OCI-LY1 (cell line): ENCODE measurements around the gene TBC1D8B.
A peak's percentile ranks its signal among the peaks of the same experiment; 100 is the strongest.

Experiments used
- H2AFZ ChIP-seq: fragments of 200-600 bp; sonication (generic), shearing (Covaris generic); 2 replicates; pipeline ENCODE4 v1.6.0; 2014; ENCODE audit warnings: antibody characterized with exemption, mild to moderate bottlenecking, low read length
- H3F3A ChIP-seq: fragments of 200-600 bp; sonication (generic), shearing (Covaris generic); 2 replicates; pipeline ENCODE4 v1.6.0; 2014; ENCODE audit warnings: mild to moderate bottlenecking, antibody characterized with exemption, low read length, moderate library complexity; ENCODE audit not compliant: insufficient read depth
- H3K27ac ChIP-seq: fragments of 200-600 bp; sonication (generic); 2 replicates; pipeline ENCODE4 v1.5.1; 2014; ENCODE audit warnings: low read length, mixed run types, mild to moderate bottlenecking, low read depth; ENCODE audit not compliant: poor library complexity, severe bottlenecking
- H3K27me3 ChIP-seq: fragments of 200-600 bp; sonication (generic); 2 replicates; pipeline ENCODE4 v1.6.0; 2014; ENCODE audit warnings: antibody characterized with exemption, mild to moderate bottlenecking, low read length, moderate library complexity; ENCODE audit not compliant: insufficient read depth
- H3K36me3 ChIP-seq: fragments of 200-600 bp; sonication (generic); 2 replicates; pipeline ENCODE4 v1.6.1; 2014; ENCODE audit warnings: mild to moderate bottlenecking, antibody characterized with exemption, low read length, moderate library complexity, mixed read lengths; ENCODE audit not compliant: insufficient read depth
- H3K4me1 ChIP-seq: fragments of 200-600 bp; sonication (generic); 2 replicates; pipeline ENCODE4 v1.5.1; 2014; ENCODE audit warnings: mild to moderate bottlenecking, low read length, moderate library complexity; ENCODE audit not compliant: insufficient read depth, severe bottlenecking
- H3K4me2 ChIP-seq: fragments of 200-600 bp; sonication (generic), shearing (Covaris generic); 2 replicates; pipeline ENCODE4 v1.6.1; 2014; ENCODE audit warnings: low read length
- H3K4me3 ChIP-seq: fragments of 200-600 bp; sonication (generic); 2 replicates; pipeline ENCODE4 v1.5.1; 2014; ENCODE audit warnings: low read length, low read depth, mild to moderate bottlenecking, mixed read lengths; ENCODE audit not compliant: poor library complexity, severe bottlenecking
- H3K79me2 ChIP-seq: fragments of 200-600 bp; shearing (Covaris generic); 2 replicates; pipeline ENCODE4 v1.6.1; 2016; ENCODE audit warnings: mixed run types, low read length, mixed read lengths; ENCODE audit not compliant: insufficient read depth
- H3K9ac ChIP-seq: fragments of 200-600 bp; sonication (generic), shearing (Covaris generic); 2 replicates; pipeline ENCODE4 v1.6.1; 2014; ENCODE audit warnings: mild to moderate bottlenecking, low read length, mixed read lengths
- H3K9me2 ChIP-seq: fragments of 200-600 bp; sonication (generic), shearing (Covaris generic); 2 replicates; pipeline ENCODE4 v1.6.1; 2014; ENCODE audit warnings: low read depth, mild to moderate bottlenecking, low read length, mixed read lengths
- H3K9me3 ChIP-seq: fragments of 200-600 bp; shearing (Covaris generic); 2 replicates; pipeline ENCODE4 v1.6.1; 2014; ENCODE audit warnings: low read length, mixed read lengths
- H4K20me1 ChIP-seq: fragments of 200-600 bp; sonication (generic), shearing (Covaris generic); 2 replicates; pipeline ENCODE4 v1.6.0; 2016; ENCODE audit warnings: mild to moderate bottlenecking, low read length; ENCODE audit not compliant: insufficient read depth
- CTCF ChIP-seq: fragments of 200-600 bp; sonication (generic), shearing (Covaris generic); IDR thresholded peaks from 2 replicates; pipeline ENCODE4 v1.5.1; 2017; ENCODE audit warnings: mild to moderate bottlenecking, antibody characterized with exemption, low read length, moderate library complexity, mixed read lengths
- EZH2 ChIP-seq: fragments of 200-600 bp; sonication (generic), shearing (Covaris generic); IDR thresholded peaks from 2 replicates; pipeline ENCODE4 v1.8.0; 2017; ENCODE audit warnings: borderline replicate concordance, mixed run types, mild to moderate bottlenecking, antibody characterized with exemption, low read length, moderate library complexity, mixed read lengths

Gene TBC1D8B

DNA sequence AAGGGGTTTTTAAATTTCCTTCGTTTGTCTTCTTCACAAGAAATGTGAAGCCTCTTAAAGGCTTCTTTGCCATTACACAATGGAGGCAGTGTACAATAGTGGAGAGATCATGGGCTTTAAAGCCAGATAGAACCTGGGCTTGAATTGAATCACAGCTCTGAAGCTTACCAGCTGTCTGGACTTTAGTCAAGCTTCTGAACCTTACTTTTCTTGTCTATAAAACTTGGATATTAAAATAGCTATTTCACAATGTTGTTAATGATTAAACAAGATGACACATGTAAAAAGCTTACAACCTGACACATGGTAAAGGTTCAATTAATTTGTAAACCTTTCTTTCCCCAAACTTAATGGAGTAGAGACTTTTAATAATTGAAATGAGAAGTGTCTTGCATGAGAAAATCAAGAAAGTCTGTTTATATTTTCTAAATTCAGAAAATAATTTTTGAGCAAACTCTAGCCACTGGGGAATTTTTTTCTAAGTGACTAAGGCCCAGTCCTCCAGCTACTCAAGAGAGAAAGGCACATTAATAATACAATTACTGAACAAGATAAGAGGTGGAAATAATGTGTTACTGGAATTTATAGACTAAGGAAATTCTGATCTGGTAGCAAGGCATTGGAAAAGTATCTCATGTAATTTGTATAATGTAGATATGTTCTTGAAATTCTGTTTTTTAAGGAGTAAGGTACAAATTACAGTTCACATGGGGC, 21.7 kb upstream of the TBC1D8B start:
- Histone ChIP-seq H3K27ac (no peak overlapping the region), H3K4me1 (no peaks in the 10 kb centered on the region), H3K9ac (no peak overlapping the region), H3K4me2 (no peak overlapping the region), H4K20me1 (no peaks in the 10 kb centered on the region), H3F3A (no peaks in the 10 kb centered on the region), H3K4me3 (no peak overlapping the region), H2AFZ (no peak overlapping the region), H3K27me3 (no peaks in the 10 kb centered on the region), H3K36me3 (no peaks in the 10 kb centered on the region), H3K9me2 (no peaks in the 10 kb centered on the region), H3K9me3 (no peaks in the 10 kb centered on the region), H3K79me2 (no peaks in the 10 kb centered on the region)
- TF ChIP-seq CTCF = no peak
- TF ChIP-seq EZH2 = no peak

DNA sequence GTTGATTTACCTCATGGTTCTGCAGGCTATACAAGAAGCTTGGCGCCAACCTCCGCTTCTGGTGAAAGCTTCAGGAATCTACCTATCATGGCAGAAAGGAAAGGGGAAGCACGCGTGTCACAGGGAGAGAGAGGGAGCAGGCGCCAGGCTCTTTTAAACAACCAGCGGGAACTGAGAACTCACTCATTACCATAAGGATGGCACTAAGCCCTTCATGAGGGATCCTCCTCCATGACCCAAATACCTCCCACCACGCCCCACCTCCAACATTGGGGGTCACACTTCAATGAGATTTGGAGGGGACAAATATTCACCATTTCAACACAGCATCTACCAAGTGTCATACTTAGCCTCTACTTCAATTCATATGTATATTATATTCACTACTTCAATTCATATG, 18.8 kb upstream of the TBC1D8B start:
- Histone ChIP-seq H3K27ac (no peak overlapping the region), H3K79me2 (no peaks in the 10 kb centered on the region), H3K36me3 (no peaks in the 10 kb centered on the region), H3K9me3 (no peaks in the 10 kb centered on the region), H3K4me2 (no peak overlapping the region), H2AFZ (no peak overlapping the region), H3F3A (no peaks in the 10 kb centered on the region), H3K4me3 (no peak overlapping the region), H3K4me1 (no peaks in the 10 kb centered on the region), H3K9ac (no peak overlapping the region), H3K27me3 (no peaks in the 10 kb centered on the region), H3K9me2 (no peaks in the 10 kb centered on the region), H4K20me1 (no peaks in the 10 kb centered on the region)
- TF ChIP-seq CTCF = no peak
- TF ChIP-seq EZH2 = no peak

GRCh38 chrX:106791495-106791894, 11.0 kb upstream of the TBC1D8B start:
- no peaks in the 10 kb centered on the region for H3K4me1 ChIP-seq
- no peaks in the 10 kb centered on the region for H3K36me3 ChIP-seq
- no peak overlapping the region for H2AFZ ChIP-seq
- no peaks in the 10 kb centered on the region for H3K27me3 ChIP-seq
- H3K9me2 ChIP-seq = no peaks in the 10 kb centered on the region
- H3F3A ChIP-seq = no peaks in the 10 kb centered on the region
- no peak overlapping the region for H3K4me2 ChIP-seq
- H3K4me3 ChIP-seq = no peak overlapping the region
- no peak overlapping the region for H3K9ac ChIP-seq
- H3K79me2 ChIP-seq = no peaks in the 10 kb centered on the region
- TF ChIP-seq EZH2 (no peak), CTCF (peak; percentile 21; the same call in 1 of the 2 replicates)
- H4K20me1 ChIP-seq = no peaks in the 10 kb centered on the region
- H3K9me3 ChIP-seq = no peaks in the 10 kb centered on the region
- no peak overlapping the region for H3K27ac ChIP-seq
